HG02798 (cell line): Measurements from ENCODE around the gene TBC1D1.

Source experiments
- ATAC-seq: cut with Tn5 transposase; IDR thresholded peaks from one replicate; pipeline ENCODE4 v1.9.1; 2021; ENCODE audit warnings: mild to moderate bottlenecking; ENCODE audit not compliant: unreplicated experiment, poor library complexity

TBC1D1 gene

DNA sequence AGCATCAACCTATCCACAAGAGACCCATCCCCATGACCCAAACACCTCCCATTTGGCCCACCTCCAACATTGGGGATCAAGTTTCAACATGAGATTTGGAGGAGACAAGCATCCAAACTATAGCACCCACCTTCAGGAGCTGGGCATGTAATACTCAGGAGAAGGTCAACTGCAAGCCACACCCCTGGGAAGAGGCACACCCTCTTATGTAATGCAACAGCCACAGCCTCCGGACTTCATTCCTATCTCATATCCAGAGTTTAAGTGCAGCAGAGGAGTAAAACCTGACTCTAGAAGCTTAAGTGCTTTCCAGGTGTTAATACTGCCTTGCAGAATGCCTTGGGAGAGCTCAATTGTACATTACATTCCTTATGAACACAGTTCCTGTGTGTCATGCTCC lies 266.7 kb downstream of the TBC1D1 start:
- ATAC-seq: no peak

- peak; percentile 95 for ATAC-seq
Observed at GRCh38 chr4:38160487-38161207, 269.8 kb downstream of the TBC1D1 start.

DNA sequence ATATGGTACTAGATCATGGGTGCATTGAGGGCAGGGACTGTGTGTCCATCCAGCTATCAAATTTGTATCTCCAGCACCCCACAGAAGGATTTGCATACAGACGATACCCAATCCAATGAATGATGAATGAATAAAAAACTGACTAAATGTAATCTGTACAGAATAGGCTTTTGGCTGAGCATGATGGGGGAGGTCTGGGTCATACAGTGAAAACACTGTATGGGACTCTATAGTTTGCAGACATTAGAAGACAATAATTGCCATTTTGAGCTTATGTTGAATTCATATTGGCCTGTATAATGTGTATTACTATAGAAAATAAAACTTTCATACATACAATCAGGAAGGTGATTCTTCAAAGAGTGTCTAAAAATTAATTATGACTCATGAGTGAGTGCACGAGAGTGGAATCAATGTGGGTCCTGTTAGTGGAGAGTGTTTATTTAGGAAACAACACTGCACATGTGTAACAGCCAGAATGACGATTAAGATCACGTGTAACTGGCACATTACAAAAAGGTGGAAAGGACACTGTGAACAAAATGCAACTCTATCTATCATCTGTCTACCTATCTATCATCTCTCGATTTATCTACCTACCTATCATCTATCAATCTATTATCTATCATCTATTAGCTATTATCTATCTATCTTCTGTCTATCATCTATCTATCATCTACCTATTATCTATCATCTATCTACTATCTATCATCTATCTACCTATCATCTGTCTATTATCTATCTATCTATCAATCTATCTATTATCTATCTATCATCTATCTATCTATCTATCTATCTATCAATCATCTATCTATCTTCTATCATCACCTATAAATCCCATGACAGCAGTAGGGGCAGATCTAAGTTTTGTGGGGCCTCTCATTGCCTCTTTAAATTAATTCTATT lies 270.6 kb downstream of the TBC1D1 start:
- ATAC-seq: peak; percentile 5

- no peak for ATAC-seq
Observed at GRCh38 chr4:38162240-38162784, 271.4 kb downstream of the TBC1D1 start.

- ATAC-seq: no peak
Observed at GRCh38 chr4:38163216-38164006, 272.5 kb downstream of the TBC1D1 start.

DNA sequence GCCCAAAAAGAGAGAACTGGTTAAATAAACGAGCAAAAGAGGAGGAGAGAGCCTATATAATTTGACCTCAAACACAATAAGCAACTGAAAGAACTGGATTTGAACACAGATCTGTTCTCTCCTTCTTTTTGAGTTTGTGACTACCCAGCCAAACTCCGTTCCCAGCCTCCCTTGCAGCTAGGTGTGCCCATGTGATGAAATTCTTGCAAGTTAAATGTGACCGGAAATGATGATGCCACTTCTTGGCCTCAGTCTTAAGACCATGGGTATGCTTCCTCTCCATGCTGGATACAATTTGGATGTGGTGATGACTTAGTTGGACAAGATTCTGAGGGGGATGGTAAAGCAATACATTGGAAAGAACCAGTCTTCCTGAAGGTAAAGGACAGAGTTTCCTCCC lies 273.5 kb downstream of the TBC1D1 start:
- no peak for ATAC-seq

DNA sequence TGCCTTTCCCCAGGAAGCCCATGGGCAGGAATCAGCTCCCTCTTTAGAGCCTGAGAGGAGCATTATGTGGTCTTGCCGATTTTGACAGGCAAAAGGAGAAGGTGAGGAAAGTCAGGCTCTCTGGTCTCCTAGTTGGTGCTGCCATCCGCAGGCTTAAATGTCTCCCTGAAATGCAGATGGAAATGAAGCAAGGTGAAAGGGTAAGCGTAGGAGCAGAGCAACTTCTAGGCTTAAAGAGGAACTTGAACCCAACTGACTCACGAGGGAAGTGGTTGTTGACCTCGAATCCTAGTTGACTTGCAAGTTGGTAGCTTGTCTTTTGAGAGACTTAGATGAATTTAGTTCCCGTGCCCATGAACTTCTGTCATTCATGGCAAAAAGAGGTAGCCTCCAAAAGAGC lies 275.2 kb downstream of the TBC1D1 start:
- no peak for ATAC-seq

DNA sequence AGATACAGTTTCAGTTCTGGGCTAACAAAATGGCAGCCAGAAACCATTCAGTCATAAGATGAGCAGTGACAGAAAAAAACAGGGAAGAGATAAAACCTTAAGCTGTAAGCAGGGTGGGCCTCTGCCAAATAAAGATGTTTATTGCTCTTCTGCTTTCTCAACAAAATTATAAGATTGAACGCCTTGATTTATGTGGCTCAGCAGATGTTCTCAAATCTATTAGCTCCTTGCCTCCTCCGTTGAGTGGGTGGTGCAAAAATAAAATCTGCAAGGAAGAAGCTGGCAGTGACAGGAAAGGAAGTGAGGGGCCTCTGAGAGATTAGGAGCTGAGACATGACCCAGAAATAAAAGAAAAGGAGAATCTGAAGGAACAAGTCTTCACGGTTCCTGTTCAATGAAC lies 275.9 kb downstream of the TBC1D1 start:
- ATAC-seq: no peak

GRCh38 chr4:38167973-38168372 lies 277.1 kb downstream of the TBC1D1 start:
- ATAC-seq: no peak

DNA sequence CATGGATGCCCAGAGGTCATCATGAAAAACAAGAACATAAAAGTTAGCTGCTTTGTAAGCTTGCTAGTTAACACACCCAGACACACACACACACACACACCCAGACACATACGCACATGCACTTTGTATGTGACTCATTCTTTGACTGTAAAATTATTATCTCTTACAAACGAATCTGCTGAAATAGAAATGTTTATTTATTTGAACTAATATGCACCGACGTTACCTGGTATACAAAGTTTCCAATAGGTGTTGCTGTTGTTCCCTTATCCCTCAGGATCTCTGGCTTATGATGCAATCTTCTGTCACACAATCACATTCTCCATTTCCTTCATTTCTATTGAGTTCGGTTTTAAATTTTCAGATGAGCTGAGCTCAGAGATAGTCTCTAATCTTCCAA lies 278.6 kb downstream of the TBC1D1 start:
- ATAC-seq: no peak

DNA sequence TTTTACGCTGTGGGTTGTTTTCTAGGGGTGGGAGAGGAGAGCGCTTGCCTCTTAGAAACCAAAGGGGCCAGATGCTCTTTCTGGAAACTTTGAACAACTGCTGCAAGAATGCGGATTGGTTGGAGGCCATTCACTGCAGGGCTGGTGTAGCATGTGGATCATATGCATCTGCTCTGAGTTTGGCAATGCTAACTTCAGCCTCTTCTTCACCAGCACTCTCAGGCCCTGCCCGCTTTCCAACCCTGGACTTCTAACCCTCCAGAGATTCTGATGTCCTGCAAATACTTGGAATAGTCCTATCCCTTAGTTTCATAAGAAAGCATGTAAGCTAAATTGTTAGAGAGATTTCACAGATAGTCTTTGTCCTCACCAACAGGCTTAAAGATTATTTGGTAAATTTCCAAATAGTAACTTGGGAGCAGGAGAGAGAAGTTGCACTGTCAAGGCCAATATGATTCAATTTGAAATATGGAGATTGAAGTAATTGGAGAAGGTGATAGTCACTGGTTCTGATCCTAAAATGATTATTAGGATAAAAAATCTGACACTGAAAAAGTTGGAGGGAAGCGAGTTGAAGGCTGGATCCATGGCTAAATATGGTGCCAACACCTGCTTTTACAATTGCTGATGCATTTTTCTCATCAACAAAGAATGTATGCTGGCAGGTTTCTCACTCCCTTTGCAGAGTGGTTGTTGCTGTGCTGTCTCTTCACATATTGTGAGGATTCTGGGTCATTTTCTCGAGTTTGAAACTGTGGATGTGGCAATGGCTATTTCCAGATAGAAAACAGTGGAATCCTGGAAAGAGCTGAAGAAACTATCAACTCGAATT lies 279.7 kb downstream of the TBC1D1 start:
- no peak for ATAC-seq

DNA sequence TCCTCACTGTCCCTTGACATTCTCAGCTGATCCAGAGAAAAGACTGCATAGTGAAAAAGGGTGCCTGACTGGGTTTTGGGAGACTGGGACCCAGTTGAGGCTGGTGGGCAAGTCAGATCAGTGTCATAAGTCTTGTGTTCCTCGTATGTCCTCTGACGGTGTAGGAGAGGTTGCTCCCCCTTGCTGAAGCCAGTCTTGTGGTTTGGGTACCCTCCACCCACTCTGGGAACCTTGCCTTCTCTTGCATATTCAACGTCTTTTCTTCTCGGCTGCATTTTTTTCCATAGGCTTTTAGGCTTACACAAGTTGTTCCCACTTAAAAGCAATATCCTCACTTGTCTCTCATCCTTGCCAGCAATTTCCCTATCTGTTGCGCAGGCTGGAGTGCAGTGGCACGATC lies 281.2 kb downstream of the TBC1D1 start:
- no peak for ATAC-seq

GRCh38 chr4:38173935-38174518 lies 283.1 kb downstream of the TBC1D1 start:
- no peak for ATAC-seq

DNA sequence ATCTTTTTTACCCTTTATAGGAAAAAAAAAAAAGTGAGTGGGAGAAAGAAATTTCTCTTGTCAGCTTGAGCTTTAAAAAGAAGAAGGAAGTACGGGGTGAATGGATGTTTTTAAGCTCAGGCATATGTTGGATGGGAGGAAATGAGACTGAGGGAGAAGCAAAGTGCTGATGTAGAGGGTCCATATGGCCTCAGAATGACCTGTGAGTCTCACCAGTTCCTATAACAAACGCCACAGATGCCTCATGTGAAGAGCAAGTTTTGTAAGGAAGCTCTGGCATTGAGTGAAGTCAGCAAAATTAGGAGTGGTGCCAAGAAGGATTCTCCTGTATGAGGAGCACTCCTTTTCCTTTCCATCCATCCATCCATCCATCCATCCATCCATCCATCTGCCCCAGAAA lies 283.9 kb downstream of the TBC1D1 start:
- no peak for ATAC-seq

DNA sequence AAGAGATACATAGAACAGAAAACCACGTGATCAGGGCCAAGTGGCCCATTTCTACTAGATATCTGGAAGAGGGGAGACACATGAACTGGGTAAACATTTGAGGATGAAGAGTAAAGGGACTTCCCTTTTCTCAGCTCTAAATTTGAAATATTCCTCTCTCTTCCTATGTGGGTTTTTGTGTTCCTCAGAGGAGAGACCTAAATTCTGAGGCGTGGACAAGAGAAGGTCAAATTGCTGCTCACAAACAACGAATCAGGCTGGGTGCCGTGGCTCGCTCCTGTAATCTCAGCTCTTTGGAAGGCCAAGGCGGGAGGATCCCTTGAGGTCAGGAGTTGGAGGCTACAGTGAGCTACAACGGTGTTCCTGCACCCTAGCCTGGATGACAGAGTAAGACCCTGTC lies 285.3 kb downstream of the TBC1D1 start:
- ATAC-seq: no peak

DNA sequence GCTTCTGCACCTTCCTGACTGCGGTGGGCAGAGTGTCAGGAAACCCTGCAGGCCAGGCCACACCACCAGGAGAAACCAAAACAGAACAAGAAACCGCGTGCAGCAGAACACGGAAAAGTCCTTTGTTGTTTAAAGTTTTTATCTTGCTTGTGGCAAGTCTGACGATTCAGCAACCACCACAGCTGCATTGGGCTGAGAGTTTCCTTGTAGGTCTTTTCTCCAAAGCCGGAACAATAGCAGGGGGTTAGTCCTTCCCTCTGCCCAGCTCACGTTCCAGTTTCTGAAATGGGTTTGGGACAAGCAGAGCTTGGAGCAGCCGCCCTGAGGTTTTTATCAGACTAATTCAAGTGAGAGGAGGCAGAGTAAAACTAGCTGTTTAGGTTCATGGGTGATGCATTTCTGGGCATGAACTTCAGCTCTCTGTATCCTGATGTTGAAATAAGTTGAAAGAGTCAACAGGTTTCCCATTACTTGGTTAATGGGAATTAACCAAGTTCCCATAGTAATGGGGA lies 286.2 kb downstream of the TBC1D1 start:
- no peak for ATAC-seq

GRCh38 chr4:38177641-38178391 lies 286.9 kb downstream of the TBC1D1 start:
- no peak for ATAC-seq

DNA sequence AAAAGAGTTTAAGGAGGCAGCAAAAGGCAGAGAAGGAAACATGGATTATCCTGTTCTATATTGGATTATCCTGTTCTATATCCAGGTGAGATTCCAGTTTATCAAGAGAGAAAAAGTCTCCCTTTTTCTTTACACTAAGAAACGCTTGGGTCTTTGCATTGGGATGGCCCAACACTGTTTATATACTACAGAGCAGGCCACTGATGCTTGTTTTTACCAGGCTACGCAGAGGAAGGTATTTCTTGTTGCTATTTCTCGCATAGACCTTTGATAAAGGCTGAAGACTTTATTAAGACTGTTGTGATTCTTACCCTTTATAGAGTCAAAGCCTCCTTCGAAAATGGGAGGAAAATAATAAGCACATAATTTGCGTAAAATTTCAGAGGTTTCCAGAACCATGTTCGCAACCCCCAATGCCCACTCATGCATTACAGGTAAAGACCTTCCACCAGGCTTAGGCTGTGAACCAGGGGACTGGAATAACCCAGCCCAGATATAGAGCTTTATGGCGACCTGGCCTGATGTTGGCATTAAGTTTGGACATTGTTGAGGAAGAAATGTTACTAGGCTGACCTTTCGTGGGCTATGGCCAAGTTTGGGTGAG lies 287.6 kb downstream of the TBC1D1 start:
- ATAC-seq: no peak
